HG03103 (cell line): ENCODE measurements around the gene POU6F2.
"Not testable (repeated sequence)": the region's sequence is repeated elsewhere in the genome, so short reads cannot be mapped to it uniquely, and the experiment has no call there.

ENCODE experiments used
- ATAC-seq: cut with Tn5 transposase; IDR thresholded peaks from one replicate; pipeline ENCODE4 v1.9.1; 2021; ENCODE audit warnings: low read depth; ENCODE audit not compliant: unreplicated experiment

POU6F2 gene

DNA sequence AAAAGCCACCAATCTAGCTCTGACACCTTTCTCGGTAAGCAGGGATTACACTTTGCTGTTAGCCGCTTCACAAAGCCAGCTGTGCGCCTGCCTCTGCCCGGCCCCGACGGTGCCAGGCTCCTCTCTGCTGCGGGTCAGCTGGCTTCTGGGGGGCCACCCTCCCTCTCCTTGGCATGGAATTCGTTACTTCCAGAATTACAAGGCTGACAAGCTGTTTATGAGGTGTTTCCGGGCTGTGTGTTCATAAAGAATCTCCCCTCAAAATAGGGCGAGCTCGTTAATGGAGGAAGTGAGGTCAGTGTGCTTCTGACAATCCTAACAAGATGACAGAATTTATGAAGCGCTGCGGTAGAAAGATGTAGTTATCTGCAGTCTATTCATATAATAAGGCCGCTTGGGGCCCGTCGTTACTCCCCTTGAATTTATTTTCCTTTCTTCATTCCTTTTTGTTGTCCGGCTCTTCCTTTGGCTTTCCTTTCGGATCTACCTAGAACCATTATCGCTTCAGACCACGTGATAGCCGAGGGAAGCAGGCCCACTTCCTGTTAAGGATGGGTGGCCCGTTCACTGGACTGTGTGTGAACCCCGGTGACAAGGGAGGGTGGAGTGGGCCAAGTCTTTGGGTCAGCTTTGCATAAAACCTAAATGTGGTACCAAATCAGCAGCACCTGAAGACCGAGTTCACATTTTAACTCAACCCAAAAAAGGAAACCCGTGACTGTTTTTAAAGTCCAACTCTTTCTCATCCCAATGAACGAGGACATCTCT, 315.5 kb downstream of the POU6F2 start:
- ATAC-seq: no peak

DNA sequence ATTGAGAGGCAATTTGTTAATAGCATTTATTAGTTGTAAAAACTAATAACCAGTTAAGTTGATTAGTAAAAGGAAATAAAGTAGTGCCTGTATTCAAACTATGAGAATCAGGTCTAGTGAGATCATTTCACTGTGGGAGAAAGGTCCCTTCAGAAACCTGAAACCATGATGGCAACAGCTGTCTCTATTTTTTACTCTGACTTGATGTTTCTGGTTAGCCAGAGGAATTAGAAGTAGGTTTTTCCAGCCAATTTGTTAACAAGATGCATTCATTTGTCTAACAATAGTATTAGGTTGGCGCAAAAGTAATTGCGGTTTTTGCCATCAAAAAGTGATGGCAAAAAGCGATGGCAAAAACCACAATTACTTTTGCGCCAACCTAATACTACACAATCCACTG, 316.3 kb downstream of the POU6F2 start:
- ATAC-seq: no peak

DNA sequence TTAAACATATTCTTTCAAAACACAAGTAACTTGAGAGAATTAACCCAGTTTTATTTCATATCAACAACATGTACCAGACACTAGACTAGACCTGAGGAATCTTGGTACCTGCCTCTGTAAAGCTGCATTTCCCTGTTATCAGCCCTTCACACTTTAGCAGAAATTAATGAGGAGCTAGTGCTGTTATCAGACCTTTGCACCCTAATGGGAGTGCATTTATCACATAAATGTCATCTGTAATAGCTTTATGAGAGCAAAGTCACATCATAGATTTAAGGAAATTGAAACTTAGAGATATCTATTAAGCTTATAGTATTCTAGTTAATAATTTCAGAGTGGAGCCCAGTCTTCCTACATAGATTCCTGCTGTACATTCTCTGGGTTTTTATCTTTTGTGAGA, 318.1 kb downstream of the POU6F2 start:
- ATAC-seq: no peak

DNA sequence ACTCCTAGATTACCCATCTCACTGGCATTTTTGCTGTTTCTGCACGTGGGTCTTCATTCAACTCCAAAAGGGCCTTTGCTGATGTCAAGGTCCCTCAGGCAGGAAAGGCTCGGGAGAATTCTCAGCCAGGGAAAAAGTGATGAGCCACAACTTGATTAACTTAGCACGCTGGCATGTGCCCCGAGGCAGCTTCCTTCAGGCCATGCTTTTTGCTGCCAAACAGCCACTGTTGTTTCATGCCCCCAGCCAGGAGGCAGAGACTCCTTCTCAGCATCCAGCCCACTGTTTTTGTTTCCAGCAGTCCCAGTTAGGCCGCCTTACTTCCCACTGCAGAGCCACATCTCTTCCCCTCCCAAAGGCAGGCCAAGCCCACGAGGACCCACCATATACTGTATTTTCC, 322.0 kb downstream of the POU6F2 start:
- ATAC-seq: no peak

DNA sequence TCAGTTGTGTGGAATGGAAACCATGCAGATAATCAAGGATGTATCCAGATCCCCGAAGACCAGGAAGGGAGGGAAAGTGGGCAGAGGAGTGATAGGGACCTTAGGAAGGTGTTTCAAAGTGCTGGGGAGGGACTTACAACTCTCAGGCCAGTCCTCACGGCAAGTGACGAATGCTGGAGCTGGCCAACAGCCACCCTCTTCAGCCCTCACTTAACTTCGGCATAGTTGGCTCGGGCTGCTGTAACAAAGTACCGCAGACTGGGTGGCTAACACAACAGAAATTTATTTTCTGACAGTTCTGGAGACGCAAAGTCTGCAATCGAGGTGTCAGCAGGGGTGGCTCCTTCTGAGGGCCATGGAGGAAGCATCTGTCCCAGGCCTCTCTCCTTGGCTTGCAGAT, 322.6 kb downstream of the POU6F2 start:
- no peak for ATAC-seq

DNA sequence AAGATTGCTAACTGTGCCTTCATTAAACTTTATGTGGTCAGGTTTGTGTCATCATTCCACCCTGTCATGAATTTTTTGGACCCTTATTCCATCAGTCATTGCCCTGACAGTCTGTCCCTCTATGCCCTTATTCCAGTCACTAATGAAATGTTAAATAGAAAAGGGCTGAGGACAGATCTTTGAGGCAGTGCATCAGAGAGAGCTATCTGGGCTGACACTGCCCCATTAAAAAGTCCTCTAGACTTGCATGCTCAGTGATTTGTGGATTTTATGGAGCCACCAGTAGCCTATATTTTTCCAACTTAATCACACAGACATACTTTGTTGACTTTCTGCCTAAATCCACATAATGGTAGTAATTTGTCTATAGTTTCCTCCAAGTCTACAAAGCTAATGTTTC, 323.8 kb downstream of the POU6F2 start:
- ATAC-seq: no peak

DNA sequence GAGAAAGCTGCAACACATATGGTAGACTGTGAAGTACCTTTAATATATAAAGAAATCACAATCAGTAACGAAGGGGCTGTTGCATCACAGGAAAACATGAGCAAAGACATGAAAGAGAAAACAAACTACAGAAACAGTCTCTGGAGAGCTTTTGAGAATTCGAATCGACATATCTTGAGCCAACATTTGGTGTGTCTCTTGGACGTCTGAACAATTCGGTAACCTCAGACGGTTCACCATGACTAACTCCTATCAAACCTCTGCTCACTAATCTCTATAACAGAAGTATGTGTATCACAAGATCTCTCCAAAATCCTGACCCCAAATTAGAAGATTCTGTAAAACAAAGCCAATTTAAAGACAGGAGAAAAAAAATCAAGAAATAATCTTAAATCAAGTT, 326.5 kb downstream of the POU6F2 start:
- no peak for ATAC-seq

DNA sequence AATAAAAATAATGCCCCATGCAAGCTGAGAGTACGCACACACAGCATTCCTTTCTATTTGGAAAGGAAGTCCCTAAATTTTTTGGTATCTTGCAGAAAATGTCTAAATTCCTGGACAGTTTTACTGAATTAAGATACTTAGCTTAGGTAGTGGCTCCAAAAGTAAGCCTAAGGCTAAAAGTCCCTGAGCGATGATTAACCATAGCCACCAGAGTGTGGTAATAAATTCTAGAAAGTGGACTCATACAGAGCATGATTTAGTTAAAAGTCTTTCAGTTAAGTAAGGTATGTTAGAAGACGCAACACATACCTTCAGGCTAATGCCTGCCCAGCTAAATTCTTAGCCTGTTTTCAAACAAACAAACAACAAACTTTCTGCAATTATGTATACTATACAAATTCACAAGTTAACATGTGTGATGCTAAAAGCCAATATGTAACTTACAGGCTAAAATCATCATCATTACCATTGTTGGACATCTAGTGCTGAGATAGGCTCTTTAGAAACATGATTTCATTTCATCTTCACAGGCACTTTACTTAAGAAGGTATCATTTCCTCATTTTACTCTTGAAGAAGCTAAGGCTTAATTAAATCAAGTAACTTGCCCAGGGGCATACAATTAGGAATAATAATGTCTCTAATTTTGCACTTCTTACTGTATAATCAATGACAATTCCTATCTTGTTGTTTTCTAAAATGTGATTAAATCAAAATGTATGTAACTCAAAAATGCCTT, 327.1 kb downstream of the POU6F2 start:
- ATAC-seq: no peak

DNA sequence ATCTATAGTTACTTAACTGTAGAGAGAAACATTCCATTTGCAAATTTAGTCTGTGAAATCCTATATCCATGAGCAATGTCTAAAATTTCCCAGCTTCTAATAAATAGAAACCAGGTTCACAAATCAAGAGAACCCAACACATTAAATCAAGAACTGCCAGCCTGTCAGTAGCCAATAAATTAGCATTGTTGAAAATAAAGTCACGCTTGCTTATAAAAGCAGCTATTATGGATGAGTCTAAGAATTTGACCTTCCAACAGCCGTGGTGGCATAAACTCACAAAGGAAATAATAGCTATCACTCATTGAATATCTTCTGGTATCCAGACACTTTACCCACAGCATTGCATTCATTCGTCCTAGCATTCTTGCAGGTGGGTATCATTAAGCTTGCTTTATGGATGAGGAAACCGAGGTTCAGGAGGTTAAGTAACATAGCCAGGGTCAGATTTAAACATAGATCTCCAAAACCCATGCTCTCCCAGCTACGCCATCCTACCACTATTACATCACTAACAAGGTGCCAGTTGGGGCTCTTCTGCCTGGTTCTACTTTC, 328.4 kb downstream of the POU6F2 start:
- ATAC-seq: no peak

DNA sequence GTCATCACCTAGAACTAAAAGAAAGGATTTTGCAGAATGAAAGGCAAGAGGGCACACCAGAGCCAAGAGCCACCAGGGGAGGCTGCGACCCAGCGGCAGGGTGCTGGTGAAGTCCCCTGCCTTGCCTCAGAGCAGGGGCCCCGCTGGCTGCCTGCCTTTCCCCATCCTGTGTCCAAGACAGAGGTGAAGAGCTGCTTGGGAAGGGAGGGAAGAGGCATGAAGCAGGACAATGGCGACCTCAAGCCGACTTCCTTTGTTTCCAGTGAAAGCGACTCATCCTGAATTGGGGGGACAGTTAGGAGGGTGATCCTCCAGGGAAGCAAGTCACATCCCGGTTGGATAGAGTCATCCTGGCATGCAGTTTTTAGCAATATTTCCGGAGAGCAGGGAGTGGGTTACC, 333.0 kb downstream of the POU6F2 start:
- ATAC-seq: no peak

DNA sequence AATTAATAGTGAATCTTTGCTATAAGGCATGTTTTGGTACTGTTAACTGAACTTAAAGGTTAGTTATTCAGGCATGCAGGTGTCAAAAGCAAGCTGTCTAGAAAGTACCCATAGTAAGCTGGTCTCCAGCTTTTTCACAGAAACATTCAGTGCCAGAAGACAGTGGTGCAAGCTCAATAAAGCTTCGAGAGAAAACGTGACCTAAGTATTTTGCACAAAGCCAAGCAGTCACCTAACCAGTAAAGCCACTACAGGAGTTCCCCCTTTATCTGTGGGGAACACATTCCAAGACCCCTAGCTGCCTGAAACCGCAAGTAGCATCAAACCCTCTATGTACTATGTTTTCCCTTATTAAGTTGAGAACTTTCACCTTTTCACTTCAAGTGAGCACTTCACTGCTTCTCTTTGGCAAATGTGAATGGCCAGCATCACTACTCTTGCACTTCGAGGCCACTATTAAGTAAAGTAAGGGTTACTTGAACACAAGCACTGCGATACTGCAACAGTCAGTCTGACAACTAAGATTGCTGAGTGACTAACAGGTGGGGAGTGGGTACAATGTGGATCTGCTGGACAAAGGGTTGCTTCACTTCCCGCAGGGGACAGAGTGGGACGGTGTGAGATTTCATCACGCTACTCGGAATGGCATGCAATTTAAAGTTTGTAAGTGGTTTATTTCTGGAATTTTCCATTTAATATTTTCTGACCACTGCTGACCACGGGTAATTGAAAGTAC, 334.7 kb downstream of the POU6F2 start:
- ATAC-seq: no peak

DNA sequence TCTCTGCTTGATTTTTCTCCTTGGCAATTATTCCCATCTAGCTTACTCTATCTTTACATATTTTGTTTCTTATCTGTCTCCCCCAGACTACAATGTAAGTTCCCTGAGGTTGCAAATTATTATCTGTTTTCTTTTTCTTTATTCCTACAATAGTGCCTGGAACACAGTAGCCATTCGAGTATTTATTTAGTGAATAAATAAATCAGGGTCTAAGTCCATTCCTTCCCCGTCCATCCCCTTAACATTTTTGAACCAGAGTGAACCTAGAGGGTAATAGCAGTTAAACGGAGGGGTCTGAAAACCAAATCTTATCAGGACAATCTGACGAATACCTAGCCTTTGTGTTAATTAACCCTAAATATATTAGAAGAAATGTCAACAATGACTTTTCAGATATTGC, 335.7 kb downstream of the POU6F2 start:
- ATAC-seq: no peak

DNA sequence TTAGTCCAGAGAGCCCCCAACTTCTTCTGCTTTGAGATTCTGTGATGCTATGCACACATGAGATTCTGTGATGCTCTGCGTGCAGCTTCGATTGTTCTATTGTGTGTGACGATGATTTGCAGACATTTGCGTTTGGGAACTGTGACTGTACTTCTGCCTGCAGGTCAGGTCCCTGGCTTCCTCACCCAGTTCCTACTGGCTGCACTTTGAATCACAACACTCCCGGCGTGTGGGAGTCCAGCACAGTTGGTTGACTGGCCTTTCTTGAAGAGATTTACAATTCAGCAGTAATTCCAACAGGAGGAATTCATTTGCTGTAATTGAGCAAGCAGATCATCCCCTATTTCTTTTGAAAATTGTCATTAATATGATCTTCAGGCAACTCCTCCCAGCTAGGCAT, 336.3 kb downstream of the POU6F2 start:
- no peak for ATAC-seq

DNA sequence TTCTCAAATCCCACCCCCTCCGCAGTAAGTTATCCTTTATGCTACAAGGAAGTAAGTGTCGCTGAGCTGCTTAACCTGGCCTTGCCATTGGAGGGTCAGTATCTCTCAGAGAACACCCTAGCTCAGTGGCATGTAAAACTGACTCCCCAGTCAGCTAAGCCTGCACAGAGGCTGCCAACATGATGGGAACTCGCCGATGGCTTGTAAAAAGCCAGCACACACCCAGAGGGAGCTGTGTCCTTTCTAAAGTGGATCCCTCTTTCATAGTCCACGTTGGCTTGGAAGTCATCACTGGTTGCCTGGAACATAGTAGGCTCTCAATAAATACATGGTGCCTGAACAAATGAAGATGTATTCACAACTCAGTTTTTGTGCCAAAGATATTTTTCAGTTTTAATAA, 339.4 kb downstream of the POU6F2 start:
- ATAC-seq: no peak

DNA sequence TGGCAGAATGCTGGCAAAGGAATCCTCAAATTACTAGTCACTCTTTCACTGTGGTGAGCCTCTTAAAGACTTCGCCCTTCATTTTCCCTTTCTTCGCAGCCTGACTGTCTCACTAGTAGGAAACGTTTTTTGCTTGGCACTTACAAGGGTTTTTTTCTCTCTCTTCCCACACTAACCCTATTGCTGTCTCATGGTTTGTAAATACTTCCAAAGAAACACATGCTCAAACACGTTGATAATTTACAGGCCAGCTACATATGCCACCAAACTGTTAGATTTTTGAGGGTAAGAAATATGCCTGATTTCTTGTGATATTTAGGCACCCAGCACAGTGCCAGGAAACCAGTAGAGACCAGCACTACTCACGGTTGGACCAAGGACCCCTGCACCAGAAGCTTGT, 340.2 kb downstream of the POU6F2 start:
- no peak for ATAC-seq

DNA sequence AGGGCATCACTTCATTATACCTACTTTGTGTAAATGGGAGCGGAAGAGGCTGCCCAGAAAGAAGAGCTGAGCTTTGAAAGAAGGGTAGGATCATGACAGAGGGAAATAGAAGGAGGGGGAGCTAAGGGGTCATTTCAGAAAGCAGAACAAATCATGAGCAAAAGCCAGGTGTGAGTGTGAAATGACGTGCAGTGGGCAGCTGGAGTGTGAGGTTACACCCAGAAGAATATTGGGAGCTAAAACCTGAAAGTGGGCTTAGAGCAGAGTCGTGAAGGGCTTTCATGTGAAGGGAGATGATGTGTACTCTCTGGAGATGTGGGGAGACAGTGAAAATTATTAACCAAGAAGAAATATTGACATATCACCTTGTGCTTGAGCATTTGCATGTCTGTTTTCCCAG, 343.5 kb downstream of the POU6F2 start:
- no peak for ATAC-seq

DNA sequence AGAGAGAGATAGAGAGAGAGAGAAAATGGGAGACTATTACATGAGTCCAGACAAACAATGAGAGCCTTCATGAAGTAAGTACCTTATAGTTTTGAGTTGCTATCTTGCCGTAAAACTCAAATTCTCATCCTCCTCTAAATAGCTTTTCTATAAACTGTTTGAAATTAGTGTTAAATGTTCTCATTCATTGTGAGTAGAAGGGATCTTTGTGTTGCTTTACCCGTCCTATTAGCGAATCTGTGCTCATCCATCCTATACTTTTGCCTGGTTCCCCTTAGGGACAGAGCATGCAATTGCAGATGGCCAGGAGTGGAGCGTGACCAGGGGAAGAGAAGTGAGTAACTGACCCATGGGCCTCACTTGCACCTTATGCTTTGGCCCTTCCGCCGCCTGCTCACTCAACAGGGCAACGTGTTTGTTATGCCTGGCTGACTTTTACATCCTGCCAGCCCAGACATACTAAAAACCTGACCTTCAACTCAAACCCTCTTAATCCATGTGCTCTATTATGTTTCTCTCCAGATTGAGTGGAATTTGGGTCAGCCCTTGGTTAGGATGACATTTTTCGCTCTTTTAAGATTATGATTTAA, 344.3 kb downstream of the POU6F2 start:
- ATAC-seq: no peak

DNA sequence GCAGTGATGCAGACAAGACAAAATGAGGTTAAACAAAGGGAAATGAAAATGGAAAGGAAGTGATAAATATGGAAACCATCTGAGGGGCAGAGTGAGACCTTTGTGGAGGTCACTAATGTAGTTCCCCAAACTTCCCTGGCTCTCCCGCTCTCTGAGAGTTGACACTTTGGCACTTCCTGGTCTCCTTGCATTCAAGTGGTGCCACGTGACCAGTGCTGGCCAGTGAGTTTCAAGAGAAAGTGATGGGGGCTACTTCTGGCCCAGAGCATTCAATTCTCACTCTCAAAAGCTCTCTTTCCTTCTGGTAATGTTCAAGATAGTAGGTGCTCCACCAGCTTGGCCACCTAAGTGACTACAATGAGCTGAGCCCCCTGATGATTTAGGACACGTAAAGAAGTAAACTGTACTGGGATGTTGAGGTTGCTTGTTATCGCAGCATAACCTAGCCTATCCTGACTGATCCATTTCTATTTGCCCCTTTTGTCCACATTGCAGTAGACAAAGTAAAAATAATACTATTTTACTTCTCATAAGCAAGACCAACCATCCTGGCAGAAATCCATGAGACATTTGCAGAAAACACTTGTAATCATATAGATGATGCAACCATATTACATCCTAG, 346.5 kb downstream of the POU6F2 start:
- no peak for ATAC-seq

DNA sequence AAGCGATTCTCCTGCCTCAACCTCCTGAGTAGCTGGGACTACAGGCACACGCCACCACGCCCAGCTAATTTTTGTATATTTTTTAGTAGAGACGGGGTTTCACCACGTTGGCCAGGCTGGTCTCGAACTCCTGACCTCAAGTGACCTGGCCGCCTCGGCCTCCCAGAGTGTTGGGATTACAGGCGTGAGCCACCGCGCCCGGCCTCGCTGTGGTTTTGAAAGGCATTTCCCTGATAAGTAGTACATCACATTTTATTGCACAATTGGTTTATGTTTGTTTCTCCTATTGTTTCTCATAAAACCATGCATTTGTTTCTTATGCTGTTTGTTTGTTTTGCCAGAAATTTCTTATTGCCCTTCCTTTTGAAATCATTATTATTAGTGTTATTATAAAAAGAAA, 353.9 kb downstream of the POU6F2 start:
- not testable (repeated sequence) for ATAC-seq

DNA sequence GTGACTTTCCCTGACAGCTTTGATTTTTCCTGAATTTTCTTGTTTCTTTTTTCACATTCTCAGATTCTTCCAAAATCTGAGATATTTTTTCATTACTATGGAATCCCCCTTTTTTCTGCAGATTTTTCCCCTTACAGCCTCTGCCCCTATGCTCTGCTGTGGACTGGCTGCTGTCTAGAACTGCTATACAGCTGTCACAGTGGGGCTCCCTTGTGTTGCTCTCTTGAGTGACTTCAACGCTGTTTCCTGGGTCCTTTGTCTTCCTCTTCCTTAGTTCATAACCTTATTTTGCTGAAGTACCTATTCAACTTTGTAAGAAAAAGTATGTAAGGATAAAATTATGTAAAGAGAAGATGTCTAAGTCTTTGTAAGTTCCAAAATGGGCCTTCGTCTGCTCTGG, 354.4 kb downstream of the POU6F2 start:
- ATAC-seq: no peak
